Measurements from ENCODE around the gene FAM107B. TPM values are rescaled to one million over a fixed set of nuclear protein-coding genes. Genes with fewer than 3 reads are reported as not detected.
A peak's percentile ranks its signal among the peaks of the same experiment; 100 is the strongest.

The FAM107B gene
- total RNA-seq (10 to 100 TPM; 80.7 to 85.4 TPM), polyA plus RNA-seq (10 to 100 TPM; 38.4 to 57.1 TPM)
- long read RNA-seq, donor 1, transcript FAM107B-211 (4 exons, 2,633 nt): major isoform, 15 of 19 reads
- long read RNA-seq, donor 1, partial matches to known transcripts: 0 of 19 reads
- long read RNA-seq, donor 1, other reads (novel, unspliced or antisense): 0 of 19 reads
- long read RNA-seq, donor 2, transcript FAM107B-211 (4 exons, 2,633 nt): major isoform, 9 of 12 reads
- long read RNA-seq, donor 2, partial matches to known transcripts: 0 of 12 reads
- long read RNA-seq, donor 2, other reads (novel, unspliced or antisense): 0 of 12 reads
- long read RNA-seq, donor 3, transcript FAM107B-211 (4 exons, 2,633 nt): major isoform, 10 of 11 reads
- long read RNA-seq, donor 3, partial matches to known transcripts: 0 of 11 reads
- long read RNA-seq, donor 3, other reads (novel, unspliced or antisense): 0 of 11 reads
- long read RNA-seq, donor 4, transcript FAM107B-211 (4 exons, 2,633 nt): major isoform, 8 of 10 reads
- long read RNA-seq, donor 4, partial matches to known transcripts: 0 of 10 reads
- long read RNA-seq, donor 4, other reads (novel, unspliced or antisense): 0 of 10 reads
- long read RNA-seq, donor 5, transcript FAM107B-211 (4 exons, 2,633 nt): major isoform, 21 of 30 reads
- long read RNA-seq, donor 5, transcript FAM107B-205 (5 exons, 2,374 nt): minor isoform, 6 of 30 reads
- long read RNA-seq, donor 5, partial matches to known transcripts: 0 of 30 reads
- long read RNA-seq, donor 5, other reads (novel, unspliced or antisense): 0 of 30 reads

DNA sequence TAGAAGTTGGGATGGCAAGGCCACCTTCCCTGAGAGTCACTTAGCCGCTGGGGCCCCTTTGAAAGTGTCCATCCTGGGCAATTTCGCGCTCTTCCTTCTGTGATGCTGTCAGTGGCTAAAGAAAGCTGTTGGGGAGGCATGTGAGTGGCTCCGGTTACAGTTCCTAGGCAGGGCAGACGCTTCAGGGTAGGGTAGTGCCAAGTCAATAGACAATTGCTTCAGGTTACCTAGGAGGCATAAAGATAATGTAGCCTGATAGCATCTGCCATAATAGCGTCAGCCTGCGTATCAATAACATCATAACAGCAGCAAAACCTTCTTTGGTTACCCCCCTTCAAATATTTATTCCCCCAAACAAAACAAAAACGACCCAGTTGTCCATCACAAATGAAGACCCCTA, at the start of gene FAM107B:
FAM107B (minus strand) TSS at position 101 of the 400 bp plus-strand sequence. CDS start 234 bp downstream, outside the sequence.
- no peak for DNase-seq
- no peak within 1 kb of the TSS for H3K4me3 ChIP-seq
- peaks cover 0 to 17% (median 5%) of the 10 kb centered on the region in 5 donors for H3K4me1 ChIP-seq (ENCODE audit: control insufficient read depth in 5 of 5, insufficient read depth in 5 of 5, low read length in 5 of 5)
- no peaks in the 10 kb centered on the region for H3K9me3 ChIP-seq (ENCODE audit: control insufficient read depth in 4 of 4, insufficient read depth in 3 of 4, low read length in 3 of 4)
- no peak within 1 kb of the TSS for H3K27ac ChIP-seq (ENCODE audit: low read depth in 1 of 2, low read length in 1 of 2)
- no peaks in the 10 kb centered on the region for H3K36me3 ChIP-seq (ENCODE audit: control insufficient read depth in 4 of 4, insufficient read depth in 4 of 4, low read length in 4 of 4)
- 95 to 97% methylated on average over 8 of the region's 8 CpGs for WGBS, 2 donors
- no peaks in the 10 kb centered on the region for H3K27me3 ChIP-seq (ENCODE audit: control insufficient read depth in 3 of 3, insufficient read depth in 3 of 3, low read length in 2 of 3)
- no peak for ATAC-seq (ENCODE audit: insufficient read depth, low FRiP score)
- H3K9ac ChIP-seq (ENCODE audit: insufficient read depth in 1 of 2, low read length in 2 of 2): no peak within 1 kb of the TSS
- no peak for TF ChIP-seq CTCF (IDR thresholded peaks at IDR 0.05; ENCODE audit: control extremely low read depth, extremely low read depth)

DNA sequence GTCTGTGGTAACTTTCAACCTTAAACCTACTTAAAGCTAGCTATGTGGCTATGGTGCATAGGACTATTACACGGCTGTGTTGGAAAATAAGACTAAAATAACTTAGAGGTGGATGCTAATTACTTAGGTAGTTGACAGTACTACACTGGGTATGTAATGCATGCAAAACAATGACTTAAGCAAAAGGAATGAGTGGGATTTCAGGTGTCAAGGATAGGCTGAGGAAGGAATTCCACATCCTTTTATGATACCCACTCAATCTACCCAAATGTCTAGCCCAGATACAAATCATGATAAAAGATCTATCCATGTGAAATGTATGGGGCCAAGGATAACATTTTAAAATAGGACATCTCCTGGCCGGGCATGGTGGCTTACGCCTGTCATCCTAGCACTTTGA, 49.3 kb upstream of the FAM107B start:
- H3K27ac ChIP-seq (ENCODE audit: low read depth in 1 of 2, low read length in 1 of 2): no peak overlapping the region
- 89 to 95% methylated on average over 3 of the region's 3 CpGs for WGBS, 2 donors
- DNase-seq (no peak), ATAC-seq (ENCODE audit: insufficient read depth, low FRiP score) (no peak)
- no peaks in the 10 kb centered on the region for H3K27me3 ChIP-seq (ENCODE audit: control insufficient read depth in 3 of 3, insufficient read depth in 3 of 3, low read length in 2 of 3)
- no peak overlapping the region for H3K4me3 ChIP-seq
- no peaks in the 10 kb centered on the region for H3K9me3 ChIP-seq (ENCODE audit: control insufficient read depth in 4 of 4, insufficient read depth in 3 of 4, low read length in 3 of 4)
- no peaks in the 10 kb centered on the region for H3K36me3 ChIP-seq (ENCODE audit: control insufficient read depth in 4 of 4, insufficient read depth in 4 of 4, low read length in 4 of 4)
- no peak overlapping the region for H3K9ac ChIP-seq (ENCODE audit: insufficient read depth in 1 of 2, low read length in 2 of 2)
- H3K4me1 ChIP-seq (ENCODE audit: control insufficient read depth in 5 of 5, insufficient read depth in 5 of 5, low read length in 5 of 5): no peaks in the 10 kb centered on the region
- no peak for TF ChIP-seq CTCF (IDR thresholded peaks at IDR 0.05; ENCODE audit: control extremely low read depth, extremely low read depth)

GRCh38 chr10:14822879-14823755, 48.4 kb upstream of the FAM107B start:
- Histone ChIP-seq H3K4me3 (no peak overlapping the region), H3K9me3 (ENCODE audit: control insufficient read depth in 4 of 4, insufficient read depth in 3 of 4, low read length in 3 of 4) (no peaks in the 10 kb centered on the region), H3K4me1 (ENCODE audit: control insufficient read depth in 5 of 5, insufficient read depth in 5 of 5, low read length in 5 of 5) (no peaks in the 10 kb centered on the region), H3K9ac (ENCODE audit: insufficient read depth in 1 of 2, low read length in 2 of 2) (no peak overlapping the region), H3K27me3 (ENCODE audit: control insufficient read depth in 3 of 3, insufficient read depth in 3 of 3, low read length in 2 of 3) (no peaks in the 10 kb centered on the region), H3K27ac (ENCODE audit: low read depth in 1 of 2, low read length in 1 of 2) (no peak overlapping the region), H3K36me3 (ENCODE audit: control insufficient read depth in 4 of 4, insufficient read depth in 4 of 4, low read length in 4 of 4) (no peaks in the 10 kb centered on the region)
- DNase-seq (peak; percentile 45 to 76 (median 67)), ATAC-seq (ENCODE audit: insufficient read depth, low FRiP score) (no peak)
- 33 to 38% methylated on average over 3 of the region's 3 CpGs for WGBS, 2 donors
- TF ChIP-seq CTCF (IDR thresholded peaks at IDR 0.05; ENCODE audit: control extremely low read depth, extremely low read depth): peak; percentile 30

Data from lung (tissue), 16 donors.